T-helper 17 cell (primary cell): ENCODE results near the gene RNF223. TPM values are rescaled to one million over a fixed set of nuclear protein-coding genes. Genes with fewer than 3 reads are reported as not detected.
"Not testable (repeated sequence)": the region's sequence is repeated elsewhere in the genome, so short reads cannot be mapped to it uniquely, and the experiment has no call there.

Experiments used
- ATAC-seq: fragments of 150-1000 bp; cut with Tn5 transposase; 2 replicates; pipeline ENCODE4 v1.10.0; 2021; ENCODE audit warnings: mild to moderate bottlenecking, moderate library complexity
- DNase-seq, 3 donors: peaks; one replicate each; pipeline versions ENCODE4 v3.0.0 to v3.0.0-alpha.2; 2020 to 2021
- H3K9me3 ChIP-seq: one replicate; pipeline ENCODE4 v1.7.0; 2013; ENCODE audit warnings: low read length, mild to moderate bottlenecking; ENCODE audit not compliant: control insufficient read depth, poor library complexity, severe bottlenecking
- H3K27ac Mint-ChIP-seq: one replicate; pipeline ENCODE4 v1.8.0; 2022; ENCODE audit warnings: mild to moderate bottlenecking, moderate library complexity, mixed read lengths
- H3K27me3 Mint-ChIP-seq: one replicate; pipeline ENCODE4 v1.8.0; 2022; ENCODE audit warnings: mixed read lengths
- H3K36me3 Mint-ChIP-seq: one replicate; pipeline ENCODE4 v1.8.0; 2022; ENCODE audit warnings: low read depth, mixed read lengths
- H3K4me1 Mint-ChIP-seq: one replicate; pipeline ENCODE4 v1.8.0; 2022; ENCODE audit warnings: mild to moderate bottlenecking, mixed read lengths
- H3K4me3 Mint-ChIP-seq: one replicate; pipeline ENCODE4 v1.8.0; 2022; ENCODE audit warnings: mild to moderate bottlenecking, moderate library complexity, mixed read lengths
- total RNA-seq, 4 donors: library from RNA in 2 of 4; stranded (reverse) in 2 of 4; gene quantifications; one replicate each; pipeline ENCODE4 v1.2.3 and lab custom pipeline; 2022 to 2026

RNF223 gene
- total RNA-seq, 2 donors from 2014 or later: not detected

DNA sequence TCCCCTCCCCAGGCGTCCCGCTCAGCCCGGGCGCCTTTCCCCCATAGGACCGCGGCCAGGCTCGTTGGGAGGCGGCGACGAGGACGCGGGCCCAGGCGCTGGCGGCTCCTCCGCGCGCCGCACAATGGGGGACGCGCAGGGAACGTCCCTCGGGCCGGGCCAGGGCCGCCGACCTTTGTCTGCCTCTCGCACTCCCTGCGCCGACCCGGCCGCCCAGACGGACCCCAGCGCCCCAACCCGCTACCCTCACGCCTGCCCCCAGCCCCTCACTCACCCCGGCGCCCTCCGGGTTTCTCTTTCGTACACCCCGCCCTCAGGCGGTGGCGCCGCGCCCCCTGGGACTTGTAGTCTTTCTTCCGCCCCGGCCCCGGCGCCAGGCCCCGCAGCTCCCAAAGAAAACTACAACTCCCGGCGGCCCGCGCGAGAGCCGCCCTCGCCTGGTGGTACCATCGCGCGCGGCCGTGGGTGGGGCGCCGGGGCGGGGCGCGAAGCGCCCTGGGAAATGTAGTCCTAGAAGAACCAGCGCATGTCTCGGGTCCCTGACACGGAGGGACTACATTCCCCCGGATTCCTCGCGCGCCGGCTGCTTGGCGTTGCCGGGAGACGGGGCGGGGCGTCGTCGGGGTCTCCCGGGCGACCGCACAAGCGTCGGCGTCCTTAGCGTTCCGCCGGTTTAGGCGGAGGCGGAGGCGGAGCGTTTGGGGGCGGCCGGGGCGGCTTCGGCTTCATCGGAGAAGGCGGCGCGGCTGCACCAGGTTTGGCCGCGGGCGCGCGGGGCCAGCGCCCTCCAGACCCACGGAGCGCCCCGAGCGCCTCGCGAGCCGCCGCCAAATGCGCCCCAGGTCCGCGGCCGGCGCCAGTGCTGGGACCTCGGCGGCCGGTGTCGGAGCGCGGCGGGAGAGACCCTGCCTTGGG, 41.9 kb upstream of the RNF223 start, which contains the start of gene C1orf159:
TSS of gene C1orf159 (minus strand) at position 304 of the 915 bp plus-strand sequence. CDS start 24,546 bp downstream, outside the sequence.
- peak; percentile 93 for ATAC-seq
- H3K36me3 Mint-ChIP-seq: peaks cover 3% of the 10 kb centered on the region
- peaks cover 11% of the 10 kb centered on the region for H3K4me1 Mint-ChIP-seq

DNA sequence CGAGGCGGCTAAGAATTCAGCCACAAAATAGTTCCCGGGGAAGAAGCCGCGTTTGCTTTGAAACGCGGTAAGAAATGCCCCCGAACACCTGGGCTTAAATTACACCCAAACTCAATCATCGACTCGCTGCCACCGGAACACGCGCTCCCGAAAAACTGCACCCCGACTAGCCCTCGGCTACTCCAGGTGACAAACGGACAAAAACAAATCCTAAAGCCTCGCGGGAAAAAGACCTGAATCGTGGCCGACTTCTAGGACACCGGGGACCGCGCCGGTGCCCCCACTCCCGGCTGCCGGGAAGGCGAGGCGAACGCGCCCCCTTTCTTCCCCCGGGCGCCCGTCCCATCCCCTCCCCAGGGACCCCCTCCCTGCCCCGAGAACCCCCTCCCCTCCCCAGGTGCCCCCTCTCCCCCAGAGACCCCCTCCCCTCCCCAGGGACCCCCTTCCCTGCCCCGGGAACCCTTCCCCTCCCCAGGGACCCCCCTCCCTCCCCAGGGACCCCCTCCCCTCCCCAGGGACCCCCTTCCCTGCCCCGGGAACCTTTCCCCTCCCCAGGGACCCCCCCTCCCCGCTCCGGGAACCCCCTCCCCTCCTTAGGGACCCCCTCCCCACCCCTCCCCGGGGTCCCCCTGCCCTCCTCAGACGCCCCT, 41.2 kb upstream of the RNF223 start:
- H3K4me3 Mint-ChIP-seq: peak overlapping the region; percentile 92
- ATAC-seq (no peak), DNase-seq (no peak)
- H3K27ac Mint-ChIP-seq: no peak overlapping the region
- H3K9me3 ChIP-seq: no peaks in the 10 kb centered on the region
- H3K4me1 Mint-ChIP-seq: peaks cover 11% of the 10 kb centered on the region
- peaks cover 3% of the 10 kb centered on the region for H3K36me3 Mint-ChIP-seq
- H3K27me3 Mint-ChIP-seq: no peaks in the 10 kb centered on the region

More for the DNA sequence above, 41.9 kb upstream of the RNF223 start, which contains the start of gene C1orf159:
- DNase-seq: peak; percentile 97 to 99 (median 97)
- Mint-ChIP-seq H3K4me3 (peak within 1 kb of the TSS; percentile 92), H3K27ac (no peak within 1 kb of the TSS), H3K27me3 (no peaks in the 10 kb centered on the region)
- H3K9me3 ChIP-seq: no peaks in the 10 kb centered on the region

DNA sequence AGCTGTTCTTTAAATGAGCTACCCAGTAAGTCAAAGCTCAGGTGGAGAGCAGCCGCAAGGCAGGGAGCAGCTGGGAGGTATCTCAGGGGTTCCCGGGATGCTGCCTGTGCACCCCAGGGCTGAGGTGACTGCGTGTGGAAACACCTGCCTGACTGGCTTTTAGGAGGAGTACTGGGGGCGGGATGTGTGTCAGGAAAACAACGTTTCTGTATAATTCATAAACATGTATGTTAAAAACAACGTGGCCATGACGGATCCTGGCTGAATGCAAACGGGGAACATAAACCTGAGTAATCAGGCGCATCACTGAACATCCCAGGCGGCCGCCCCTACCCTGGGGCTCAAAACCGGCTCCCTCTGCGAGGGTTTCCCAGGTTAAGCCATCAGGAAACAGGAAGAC, 40.3 kb upstream of the RNF223 start:
- no peaks in the 10 kb centered on the region for H3K9me3 ChIP-seq
- H3K36me3 Mint-ChIP-seq: peaks cover 3% of the 10 kb centered on the region
- DNase-seq: no peak
- no peak overlapping the region for H3K27ac Mint-ChIP-seq
- H3K4me3 Mint-ChIP-seq: peak overlapping the region; percentile 45
- ATAC-seq: no peak
- no peaks in the 10 kb centered on the region for H3K27me3 Mint-ChIP-seq
- peaks cover 11% of the 10 kb centered on the region for H3K4me1 Mint-ChIP-seq

DNA sequence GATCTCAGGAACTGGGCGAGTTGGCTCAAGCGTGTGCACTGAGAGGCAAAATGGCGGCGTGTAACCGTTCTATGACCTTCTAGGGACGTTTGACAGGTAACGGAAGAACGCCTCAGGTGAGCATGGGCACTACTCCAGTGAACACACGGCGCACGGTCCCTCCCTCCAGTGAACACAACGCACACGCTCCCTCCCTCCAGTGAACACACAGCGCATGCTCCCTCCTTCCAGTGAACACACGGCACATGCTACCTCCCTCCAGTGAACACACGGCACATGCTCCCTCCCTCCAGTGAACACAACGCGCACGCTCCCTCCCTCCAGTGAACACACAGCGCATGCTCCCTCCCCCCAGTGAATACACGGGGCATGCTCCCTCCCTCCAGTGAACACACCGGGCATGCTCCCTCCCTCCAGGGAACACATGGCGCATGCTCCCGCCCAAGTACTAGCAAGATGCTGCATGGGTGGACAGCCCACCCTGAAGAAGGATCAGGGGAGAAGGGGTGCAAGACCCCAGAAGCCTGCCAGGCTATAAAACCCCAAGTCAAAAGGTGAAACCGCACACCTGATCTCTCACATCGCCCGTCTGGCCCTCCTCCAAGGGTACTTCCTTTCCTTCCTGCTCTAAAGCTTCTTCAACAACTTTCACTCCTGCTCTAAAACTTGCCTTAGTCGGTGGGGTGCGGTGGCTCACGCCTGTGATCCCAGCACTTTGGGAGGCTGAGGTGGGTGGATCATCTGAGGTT, 38.3 kb upstream of the RNF223 start:
- no peaks in the 10 kb centered on the region for H3K9me3 ChIP-seq
- Mint-ChIP-seq H3K36me3 (peaks cover 3% of the 10 kb centered on the region), H3K4me3 (no peak overlapping the region), H3K4me1 (peaks cover 14% of the 10 kb centered on the region), H3K27ac (no peak overlapping the region), H3K27me3 (no peaks in the 10 kb centered on the region)
- ATAC-seq (no peak), DNase-seq (no peak)

DNA sequence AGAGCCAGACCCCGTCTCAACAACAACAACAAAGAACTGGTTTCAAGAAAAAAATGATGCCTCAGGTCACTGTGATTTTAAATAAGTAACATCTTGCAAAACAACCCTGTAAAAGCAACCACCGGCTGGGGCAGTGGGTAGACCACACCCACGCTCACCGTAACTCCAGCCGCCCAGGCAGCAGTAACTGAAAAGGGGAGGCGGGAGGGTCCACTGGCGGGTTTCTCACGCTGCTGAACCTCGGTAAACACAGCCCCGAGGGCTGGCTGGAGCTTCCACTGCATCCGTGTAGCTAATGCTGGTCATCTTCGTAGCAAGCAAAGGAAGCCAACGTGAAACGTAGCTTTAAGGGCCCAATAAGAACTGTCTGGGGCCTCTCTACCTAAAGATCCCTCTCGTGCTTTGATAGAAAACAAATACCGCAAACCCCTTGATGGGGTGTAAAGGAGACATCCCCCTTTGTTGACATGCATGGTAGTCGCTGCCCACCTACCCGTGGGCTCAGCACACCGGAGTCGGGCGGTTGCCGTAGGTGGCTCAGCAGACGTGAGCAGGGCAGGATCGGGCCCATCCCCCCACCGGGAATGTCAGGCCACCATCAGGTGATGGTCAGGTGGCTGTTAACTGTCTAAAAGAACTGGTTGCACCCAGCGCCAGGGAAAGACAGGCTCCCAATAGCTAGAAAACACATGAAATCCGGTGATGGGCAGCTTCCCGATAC, 37.6 kb upstream of the RNF223 start:
- Mint-ChIP-seq H3K27ac (no peak overlapping the region), H3K36me3 (peaks cover 3% of the 10 kb centered on the region), H3K27me3 (no peaks in the 10 kb centered on the region), H3K4me1 (peaks cover 12% of the 10 kb centered on the region), H3K4me3 (no peak overlapping the region)
- DNase-seq (no peak), ATAC-seq (no peak)
- H3K9me3 ChIP-seq: no peaks in the 10 kb centered on the region

DNA sequence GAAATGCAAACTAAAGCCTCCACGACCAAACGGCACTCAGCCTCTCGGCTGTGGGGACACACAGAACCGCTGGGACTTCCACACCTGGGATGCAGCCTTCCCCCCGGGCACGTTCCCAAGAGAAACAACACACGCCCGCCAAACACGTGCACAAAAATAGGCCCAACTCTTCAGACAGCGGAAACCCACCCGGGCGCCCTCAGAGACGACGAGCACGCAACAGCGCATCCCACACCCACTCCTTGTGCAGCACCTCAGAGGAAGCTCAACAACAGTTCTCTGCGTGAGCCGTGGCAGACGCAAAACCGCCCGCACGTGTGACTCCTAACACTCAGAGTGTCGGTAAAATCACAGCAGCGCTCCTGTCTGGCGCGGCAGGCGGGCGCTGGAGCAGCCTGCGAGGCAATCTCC, 36.5 kb upstream of the RNF223 start:
- DNase-seq (no peak), ATAC-seq (no peak)
- Mint-ChIP-seq H3K36me3 (peaks cover 3% of the 10 kb centered on the region), H3K4me3 (no peak overlapping the region), H3K4me1 (peaks cover 12% of the 10 kb centered on the region), H3K27me3 (no peaks in the 10 kb centered on the region), H3K27ac (no peak overlapping the region)
- no peaks in the 10 kb centered on the region for H3K9me3 ChIP-seq

DNA sequence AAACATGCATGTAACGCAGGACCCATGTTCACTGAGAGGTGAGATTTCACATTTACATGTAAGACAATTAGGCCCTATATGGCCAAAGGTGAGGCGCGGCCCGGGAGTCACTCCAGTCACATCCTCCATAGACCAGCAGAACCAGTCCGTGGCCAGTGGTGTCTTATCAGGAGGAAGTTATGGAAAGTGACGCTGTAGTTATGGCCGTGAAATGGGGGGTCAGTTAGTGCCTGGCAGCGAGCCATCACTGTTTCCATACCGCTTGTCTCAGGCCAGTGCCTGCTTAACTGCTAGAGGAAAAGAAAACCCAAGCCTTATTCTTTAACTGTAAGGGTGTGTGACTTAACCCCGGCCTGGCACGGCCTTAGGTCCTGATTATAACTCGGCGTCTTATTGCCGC, 35.6 kb upstream of the RNF223 start:
- H3K27me3 Mint-ChIP-seq: no peaks in the 10 kb centered on the region
- no peak overlapping the region for H3K4me3 Mint-ChIP-seq
- DNase-seq (no peak), ATAC-seq (no peak)
- H3K4me1 Mint-ChIP-seq: peaks cover 8% of the 10 kb centered on the region
- H3K36me3 Mint-ChIP-seq: peaks cover 3% of the 10 kb centered on the region
- no peak overlapping the region for H3K27ac Mint-ChIP-seq
- no peaks in the 10 kb centered on the region for H3K9me3 ChIP-seq

DNA sequence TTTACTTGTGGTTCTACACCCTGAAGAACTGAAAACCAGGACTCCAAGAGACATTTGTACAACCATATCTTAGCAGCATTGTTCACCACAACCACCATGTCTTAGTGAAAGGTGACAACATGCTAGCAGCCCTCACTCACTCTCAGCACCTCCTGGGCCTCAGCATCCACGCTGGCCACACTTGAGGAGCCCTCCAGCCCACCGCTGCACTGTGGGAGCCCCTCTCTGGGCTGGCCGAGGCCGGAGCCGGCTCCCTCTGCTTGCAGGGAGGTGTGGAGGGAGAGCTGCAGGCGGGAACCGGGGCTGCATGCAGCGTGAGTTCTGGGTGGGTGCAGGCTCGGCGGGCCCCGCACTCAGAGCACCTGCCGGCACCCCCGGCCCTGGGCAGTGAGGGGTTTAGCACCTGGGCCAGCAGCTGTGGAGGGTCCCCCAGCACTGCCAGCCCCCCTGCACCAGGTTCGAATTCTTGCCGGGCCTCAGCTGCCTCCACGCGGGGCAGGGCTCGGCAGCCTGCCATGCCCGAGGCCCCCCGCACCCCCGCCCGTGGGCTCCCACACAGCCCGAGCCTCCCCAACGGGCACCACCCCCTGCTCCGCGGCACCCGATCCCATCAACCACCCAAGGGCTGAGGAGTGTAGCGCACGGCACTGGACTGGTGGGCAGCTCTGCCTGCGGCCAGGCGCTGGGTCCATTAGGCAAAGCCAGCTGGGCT, 32.6 kb upstream of the RNF223 start:
- Mint-ChIP-seq H3K27ac (no peak overlapping the region), H3K4me1 (peaks cover 8% of the 10 kb centered on the region), H3K27me3 (no peaks in the 10 kb centered on the region), H3K4me3 (no peak overlapping the region), H3K36me3 (no peaks in the 10 kb centered on the region)
- no peaks in the 10 kb centered on the region for H3K9me3 ChIP-seq
- DNase-seq (no peak), ATAC-seq (no peak)

DNA sequence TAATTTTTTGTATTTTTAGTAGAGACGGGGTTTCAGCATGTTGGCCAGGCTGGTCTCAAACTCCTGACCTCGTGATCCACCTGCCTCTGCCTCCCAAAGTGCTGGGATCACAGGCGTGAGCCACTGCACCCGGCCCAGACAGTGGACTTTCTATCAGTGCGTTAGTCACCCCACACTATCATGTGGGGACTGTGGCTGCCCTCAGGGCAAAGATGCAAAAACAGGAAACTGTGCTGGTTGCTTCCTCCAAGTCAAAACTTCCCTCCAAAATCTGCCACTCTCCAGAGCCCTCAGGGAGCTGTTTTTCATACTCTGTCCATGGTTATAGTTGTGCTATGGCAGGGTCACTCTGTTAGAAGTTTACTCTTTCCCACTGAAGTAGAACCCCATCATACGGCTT, 30.0 kb upstream of the RNF223 start:
- not testable (repeated sequence) for H3K27me3 Mint-ChIP-seq, H3K4me3 Mint-ChIP-seq, H3K9me3 ChIP-seq, DNase-seq, H3K36me3 Mint-ChIP-seq
- peaks cover 10% of the 10 kb centered on the region for H3K4me1 Mint-ChIP-seq
- ATAC-seq: peak; percentile 53
- peak overlapping the region; percentile 78 for H3K27ac Mint-ChIP-seq

DNA sequence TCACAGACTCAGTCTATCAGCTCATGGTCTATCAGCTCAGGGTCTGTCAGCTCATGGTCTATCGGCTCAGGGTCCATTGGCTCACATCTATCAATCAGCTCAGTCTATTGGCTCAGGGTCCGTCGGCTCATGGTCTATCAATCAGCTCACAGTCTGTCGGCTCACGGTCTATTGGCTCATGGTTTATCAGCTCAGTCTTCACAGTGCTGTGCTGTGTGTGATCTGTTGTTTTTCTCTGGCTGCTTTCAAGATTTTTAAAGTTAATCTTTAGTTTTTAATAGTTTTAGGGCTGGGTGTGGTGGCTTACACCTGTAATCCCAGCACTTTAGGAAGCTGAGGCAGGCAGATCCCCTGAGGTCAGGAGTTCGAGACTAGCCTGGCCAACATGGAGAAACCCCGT, 27.4 kb upstream of the RNF223 start:
- Mint-ChIP-seq H3K36me3 (no peaks in the 10 kb centered on the region), H3K4me1 (peaks cover 7% of the 10 kb centered on the region), H3K4me3 (no peak overlapping the region), H3K27ac (no peak overlapping the region), H3K27me3 (no peaks in the 10 kb centered on the region)
- ATAC-seq (no peak), DNase-seq (no peak)
- no peaks in the 10 kb centered on the region for H3K9me3 ChIP-seq

DNA sequence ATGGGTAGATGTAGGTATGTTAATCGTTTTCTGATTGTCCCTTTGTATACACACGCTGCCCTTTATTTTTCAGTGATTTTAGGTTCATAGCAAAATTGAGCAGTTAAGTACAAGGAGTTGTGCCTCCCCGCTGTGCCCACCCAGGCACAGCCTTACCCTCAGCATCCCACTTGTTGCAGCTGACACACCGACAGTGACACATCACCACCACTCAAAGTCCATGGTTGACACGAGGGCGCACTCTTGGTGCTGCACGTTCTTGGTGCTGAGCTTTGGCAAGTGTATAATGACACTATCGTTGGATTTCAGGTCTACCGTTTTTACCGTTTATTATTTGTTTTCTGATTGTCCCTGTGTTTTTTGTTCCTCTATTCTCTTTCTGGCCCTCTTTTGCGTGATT, 26.2 kb upstream of the RNF223 start:
- Mint-ChIP-seq H3K27ac (no peak overlapping the region), H3K4me3 (no peak overlapping the region), H3K27me3 (no peaks in the 10 kb centered on the region), H3K4me1 (peaks cover 7% of the 10 kb centered on the region), H3K36me3 (no peaks in the 10 kb centered on the region)
- ATAC-seq (no peak), DNase-seq (no peak)
- H3K9me3 ChIP-seq: no peaks in the 10 kb centered on the region

DNA sequence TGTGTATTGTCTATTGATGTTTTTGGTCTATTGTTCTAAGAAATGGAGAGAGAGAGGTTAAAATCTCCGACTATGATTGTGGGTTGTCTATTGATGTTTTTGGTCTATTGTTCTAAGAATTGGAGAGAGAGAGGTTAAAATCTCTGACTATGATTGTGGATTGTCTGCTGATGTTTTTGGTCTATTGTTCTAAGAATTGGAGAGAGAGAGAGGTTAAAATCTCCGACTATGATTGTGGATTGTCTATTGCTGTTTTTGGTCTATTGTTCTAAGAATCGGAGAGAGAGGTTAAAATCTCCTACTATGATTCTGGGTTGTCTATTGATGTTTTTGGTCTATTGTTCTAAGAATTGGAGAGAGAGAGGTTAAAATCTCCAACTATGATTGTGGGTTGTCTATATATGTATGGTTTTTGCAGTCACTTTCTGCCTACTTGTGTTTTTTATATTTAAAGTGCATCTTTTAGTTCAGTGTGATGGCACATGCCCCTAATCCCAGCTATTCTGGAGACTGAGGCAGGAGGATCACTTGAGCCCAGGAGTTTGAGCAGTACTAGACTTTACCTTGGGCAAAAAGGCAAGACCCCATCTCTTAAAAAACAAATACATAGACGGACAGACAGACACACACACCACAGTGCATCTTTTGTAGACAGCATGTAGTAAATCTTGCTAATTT, 25.5 kb upstream of the RNF223 start:
- Mint-ChIP-seq H3K27ac (no peak overlapping the region), H3K36me3 (no peaks in the 10 kb centered on the region), H3K27me3 (no peaks in the 10 kb centered on the region), H3K4me3 (no peak overlapping the region), H3K4me1 (peaks cover 7% of the 10 kb centered on the region)
- ATAC-seq (no peak), DNase-seq (no peak)
- no peaks in the 10 kb centered on the region for H3K9me3 ChIP-seq
